HG03097 (cell line): ENCODE data around the gene TNPO3.

ENCODE experiments used
- ATAC-seq: cut with Tn5 transposase; IDR thresholded peaks from one replicate; pipeline ENCODE4 v1.9.1; 2021; ENCODE audit not compliant: unreplicated experiment, low FRiP score

The TNPO3 gene

GRCh38 chr7:129054438-129055293 lies at the start of gene TNPO3:
Gene TNPO3 (minus strand): TSS chr7:129055111. CDS start chr7:129054770, 341 bp downstream.
- ATAC-seq: peak; percentile 77

DNA sequence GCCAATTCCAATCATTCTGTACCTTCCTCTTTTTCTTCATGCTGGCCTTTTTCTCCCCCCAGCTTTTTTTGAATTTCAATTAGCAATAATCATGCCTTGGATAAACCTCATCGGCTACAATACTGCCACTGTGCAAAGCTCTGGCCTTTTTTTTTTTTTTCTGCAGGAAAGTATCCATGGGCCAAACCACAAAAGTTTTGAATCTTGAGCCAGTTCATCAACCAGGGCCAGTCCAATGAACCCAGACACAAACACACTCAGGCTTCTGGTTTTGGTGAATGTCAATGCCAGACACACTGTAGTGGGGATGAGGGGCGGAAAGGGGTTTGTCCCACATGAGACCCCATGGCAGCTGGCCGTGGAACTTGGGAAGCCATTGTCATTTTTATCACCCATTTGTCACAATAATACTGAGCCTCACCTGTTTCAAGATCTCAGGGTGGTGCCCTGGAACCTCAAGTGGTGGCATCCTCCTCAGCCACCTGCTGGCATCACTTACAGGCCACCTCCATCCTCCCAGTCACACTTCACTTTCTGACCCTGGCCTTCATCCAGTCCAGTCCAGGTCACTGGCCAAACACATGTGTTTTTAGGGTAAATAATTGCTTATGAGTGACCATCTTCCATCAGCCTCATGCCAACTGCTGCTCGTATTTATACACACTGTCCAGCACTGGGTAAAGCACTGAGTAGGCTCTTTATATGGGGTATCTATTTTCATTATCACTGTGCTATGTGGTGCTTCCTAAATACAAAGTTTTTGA lies 48.8 kb upstream of the TNPO3 start:
- no peak for ATAC-seq

- ATAC-seq: no peak
Measured at GRCh38 chr7:129101746-129102145, 46.8 kb upstream of the TNPO3 start.

DNA sequence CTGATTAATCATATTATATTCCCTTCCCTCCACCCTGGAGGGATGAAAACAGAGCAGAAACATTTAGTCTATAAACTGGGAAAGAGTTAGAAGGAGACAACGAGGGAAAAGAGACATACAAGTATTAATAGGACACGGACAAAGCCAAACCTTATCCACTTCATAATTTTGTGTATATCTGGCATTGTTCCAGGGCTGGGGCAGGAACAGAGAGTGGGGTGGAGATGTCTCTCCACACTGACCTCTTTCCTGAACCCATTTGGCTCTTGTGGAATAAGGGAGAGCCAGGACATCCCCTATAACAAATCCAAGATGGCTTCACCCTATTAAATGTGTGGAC lies 45.9 kb upstream of the TNPO3 start:
- ATAC-seq: no peak

- ATAC-seq: no peak
Measured at GRCh38 chr7:129098409-129099084, 43.6 kb upstream of the TNPO3 start.

GRCh38 chr7:129095258-129095657 lies 40.3 kb upstream of the TNPO3 start:
- peak; percentile 72 for ATAC-seq

DNA sequence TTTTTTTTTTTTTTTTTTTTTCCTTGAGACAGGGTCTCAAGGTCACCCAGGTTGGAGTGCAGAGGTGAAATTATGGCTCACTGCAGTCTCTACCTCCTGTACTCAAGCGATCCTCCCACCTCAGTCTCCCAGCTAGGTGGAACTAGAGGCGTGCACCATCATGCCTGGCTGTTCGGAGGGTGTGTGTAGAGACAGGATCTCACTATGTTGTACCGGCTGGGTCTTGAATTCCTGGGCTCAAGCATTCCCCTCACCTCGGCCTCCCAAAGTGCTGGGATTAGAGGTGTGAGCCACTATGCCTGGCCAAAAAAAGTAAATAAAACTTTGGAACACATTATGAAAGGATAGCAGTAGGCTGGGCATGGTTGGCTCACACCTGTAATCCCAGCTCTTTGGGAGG lies 39.6 kb upstream of the TNPO3 start:
- ATAC-seq: no peak

DNA sequence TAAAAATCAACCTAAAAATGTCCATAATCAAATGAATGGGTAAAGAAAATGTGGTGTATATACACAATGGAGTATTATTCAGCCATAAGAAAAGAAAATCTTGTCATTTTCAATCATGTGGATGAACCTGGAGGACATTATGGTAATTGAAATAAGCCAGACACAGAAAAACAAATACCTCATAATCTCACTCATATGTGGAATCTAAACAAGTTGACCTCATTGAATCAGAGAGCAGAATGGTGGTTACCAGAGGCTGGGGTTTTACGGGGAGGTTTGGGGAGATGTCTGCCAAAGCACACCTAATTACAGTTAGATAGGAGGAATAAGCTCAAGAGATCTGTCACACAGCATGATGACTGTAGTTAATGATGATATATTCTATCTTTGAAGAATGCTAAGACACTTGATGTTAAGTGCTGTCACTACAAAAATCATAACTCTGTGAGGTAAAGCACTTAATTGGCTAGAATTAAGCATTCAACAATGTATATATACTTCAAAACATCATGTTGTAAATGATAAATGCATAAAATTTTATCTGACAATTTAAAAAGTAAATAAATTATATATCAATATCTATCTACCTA lies 39.1 kb upstream of the TNPO3 start:
- no peak for ATAC-seq

- ATAC-seq: peak; percentile 43
Measured at GRCh38 chr7:129091484-129092002, 36.6 kb upstream of the TNPO3 start.

DNA sequence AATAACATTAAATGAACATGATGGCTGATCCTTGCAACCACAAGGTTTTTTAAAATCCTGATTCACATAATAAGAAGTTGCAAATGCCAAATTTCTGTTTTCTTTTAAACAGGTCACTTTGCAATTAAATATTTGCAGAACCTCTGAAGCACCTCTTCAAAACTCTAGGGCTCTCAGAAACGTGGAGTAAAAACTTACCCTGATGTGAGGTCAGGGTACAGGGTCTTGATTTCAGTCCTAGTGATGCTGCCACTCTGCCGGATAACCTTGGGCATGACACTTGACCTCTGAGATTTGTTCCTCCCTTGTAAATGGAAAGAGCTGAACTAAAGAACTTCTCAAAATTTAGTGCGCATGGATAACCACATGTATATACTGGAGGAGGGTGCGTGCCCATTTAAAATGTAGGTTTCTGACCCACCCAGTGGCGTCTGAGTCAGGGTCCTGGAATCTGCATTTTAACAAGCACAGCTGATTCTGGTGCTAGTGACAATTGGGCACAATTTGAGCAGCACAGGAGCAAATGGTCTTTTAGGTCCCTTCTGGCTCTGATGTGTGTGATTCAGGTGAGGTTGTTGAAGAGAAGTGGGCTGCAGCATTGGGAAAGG lies 35.5 kb upstream of the TNPO3 start:
- ATAC-seq: no peak

DNA sequence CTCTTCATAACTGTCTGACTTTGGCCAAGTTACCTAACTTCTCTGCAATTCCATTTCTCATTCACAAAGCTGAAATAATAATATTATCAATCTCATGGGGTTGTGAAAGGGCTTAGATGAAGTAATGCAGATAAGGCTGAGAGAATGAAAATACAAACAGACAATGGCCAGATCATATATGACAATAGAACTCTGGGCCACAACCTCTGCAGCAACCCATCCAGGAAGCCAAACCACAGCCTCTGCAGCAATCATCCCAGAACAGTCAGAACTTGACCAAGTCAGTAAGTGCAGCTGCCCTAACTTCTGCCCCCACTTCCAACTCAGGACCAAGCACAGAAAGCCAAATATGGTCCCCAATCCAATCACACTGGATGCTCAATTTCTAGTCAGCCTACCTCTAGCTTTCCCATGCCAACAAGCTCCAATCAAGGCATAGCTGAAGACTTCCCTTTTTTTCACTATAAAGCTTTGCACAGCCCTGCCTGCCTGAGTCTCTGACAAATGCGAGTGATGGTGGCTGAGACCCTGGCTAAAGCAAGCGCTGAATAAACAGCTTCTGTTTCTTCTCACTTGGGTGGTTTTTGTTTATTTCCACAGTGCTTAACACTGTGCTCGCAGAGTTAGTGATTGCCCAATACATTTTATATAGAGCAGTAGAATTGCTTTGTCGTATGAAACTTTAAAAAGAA lies 34.8 kb upstream of the TNPO3 start:
- peak; percentile 68 for ATAC-seq

DNA sequence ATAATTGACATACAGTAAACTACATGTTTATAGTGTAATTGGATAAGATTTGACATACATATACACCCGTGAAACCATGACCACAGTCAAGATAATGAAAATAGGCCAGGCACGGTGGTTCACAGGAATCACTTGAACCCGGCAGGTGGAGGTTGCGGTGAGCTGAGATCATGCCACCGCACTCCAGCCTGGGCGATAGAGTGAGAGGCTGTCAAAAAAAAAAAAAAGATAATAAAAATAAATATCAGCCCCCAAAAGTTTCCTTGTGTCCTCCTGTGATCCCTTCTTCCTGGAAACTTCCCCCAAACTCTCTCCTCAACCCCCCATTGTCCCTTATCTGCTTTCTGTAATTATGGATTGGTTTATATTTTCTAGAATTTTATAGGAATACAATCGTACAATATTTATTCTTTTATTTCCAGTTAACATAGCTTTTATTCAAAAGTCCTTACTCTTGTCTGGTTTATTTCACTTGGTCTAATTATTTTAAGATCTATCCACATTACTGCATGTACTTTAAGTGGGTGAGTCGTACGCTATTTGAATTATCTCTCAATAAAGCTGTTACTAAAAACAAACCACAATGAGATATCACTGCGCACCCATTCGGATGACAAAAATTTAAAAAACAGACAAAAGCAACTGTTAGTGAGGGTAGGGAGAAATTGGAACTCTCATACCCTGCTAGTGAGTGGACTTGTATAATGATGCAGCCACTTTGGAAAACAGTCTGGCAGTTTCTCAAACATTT lies 30.1 kb upstream of the TNPO3 start:
- no peak for ATAC-seq

GRCh38 chr7:129083525-129083924 lies 28.6 kb upstream of the TNPO3 start:
- ATAC-seq: no peak

DNA sequence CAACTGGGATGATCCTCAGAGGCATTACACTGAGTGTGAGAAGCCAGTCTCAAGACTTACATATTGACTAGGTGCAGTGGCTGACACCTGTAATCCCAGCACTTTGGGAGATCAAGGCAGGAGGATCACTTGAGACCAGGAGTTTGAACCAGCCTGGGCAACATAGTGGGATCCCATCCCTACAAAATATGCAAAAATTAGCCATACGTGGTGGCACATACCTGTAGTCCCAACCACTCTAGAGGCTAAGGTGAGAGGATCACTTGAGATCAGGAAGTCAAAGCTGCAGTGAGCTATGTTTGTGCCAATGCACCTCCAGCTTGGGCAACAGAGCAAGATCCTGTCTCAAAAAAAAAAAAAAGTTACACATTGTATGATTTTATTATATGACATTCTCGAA lies 23.5 kb upstream of the TNPO3 start:
- no peak for ATAC-seq

DNA sequence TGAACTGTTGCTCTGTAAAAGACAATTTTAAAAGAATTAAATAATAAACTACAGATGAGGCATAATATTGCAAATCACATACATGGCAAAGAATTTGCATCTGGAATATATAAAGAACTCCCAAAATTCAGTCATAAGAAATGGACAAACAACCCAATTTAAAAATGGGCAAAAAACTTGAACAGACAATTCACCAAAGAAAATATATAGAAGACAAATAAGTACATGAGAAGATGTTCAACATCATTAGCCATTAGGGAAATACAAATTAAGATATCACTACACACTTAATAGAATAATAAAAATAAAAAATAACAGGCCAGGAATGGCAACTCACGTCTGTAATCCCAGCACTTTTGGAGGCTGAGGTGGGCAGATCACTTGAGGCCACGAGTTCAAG lies 22.0 kb upstream of the TNPO3 start:
- no peak for ATAC-seq

- no peak for ATAC-seq
Measured at GRCh38 chr7:129074994-129075393, 20.1 kb upstream of the TNPO3 start.

DNA sequence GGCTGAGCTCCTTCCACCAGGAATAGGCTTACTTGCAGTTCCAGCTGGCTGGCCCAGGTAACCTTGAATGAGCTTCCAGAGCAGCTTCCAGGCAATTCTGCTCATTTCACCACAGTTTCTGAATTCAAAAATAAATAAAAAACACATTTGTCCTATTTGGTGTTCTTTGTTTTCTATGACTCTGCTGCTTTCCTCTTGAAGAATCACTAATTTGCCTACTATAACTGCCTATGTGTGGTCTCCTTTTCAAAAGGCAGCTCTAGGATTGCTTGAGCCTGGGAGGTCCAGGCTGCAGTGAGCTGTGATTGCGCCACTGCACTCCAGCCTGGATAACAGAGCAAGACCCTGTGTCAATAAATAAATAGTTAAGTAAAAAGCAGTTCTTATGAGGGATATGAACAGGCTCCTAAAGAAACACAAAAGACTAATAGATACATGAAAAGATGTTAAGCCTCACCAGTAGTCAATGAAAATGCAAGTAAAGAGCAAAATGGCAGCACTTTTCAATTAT lies 19.5 kb upstream of the TNPO3 start:
- ATAC-seq: no peak

DNA sequence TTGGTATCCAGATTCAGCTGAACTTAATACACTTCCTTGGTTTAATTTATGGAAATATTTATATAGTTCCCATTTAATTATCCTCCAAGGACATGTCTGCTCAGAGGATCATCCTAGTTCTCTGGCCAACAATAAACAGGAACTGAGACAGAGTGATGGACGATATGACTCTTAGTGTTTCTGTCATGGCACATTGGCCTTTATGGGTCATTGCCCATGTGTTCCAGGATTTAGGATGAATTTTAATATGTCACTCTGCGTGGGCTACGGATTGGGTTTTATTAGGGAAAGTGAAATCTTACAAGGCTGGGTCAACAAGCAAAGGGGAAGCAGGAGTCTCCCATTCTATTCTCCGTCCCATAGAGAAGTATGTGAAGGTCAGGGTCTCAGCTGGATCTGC lies 18.8 kb upstream of the TNPO3 start:
- ATAC-seq: no peak

GRCh38 chr7:129073204-129073603 lies 18.3 kb upstream of the TNPO3 start:
- no peak for ATAC-seq
